ENCODE measurements around the gene NOX1.

Gene NOX1

DNA sequence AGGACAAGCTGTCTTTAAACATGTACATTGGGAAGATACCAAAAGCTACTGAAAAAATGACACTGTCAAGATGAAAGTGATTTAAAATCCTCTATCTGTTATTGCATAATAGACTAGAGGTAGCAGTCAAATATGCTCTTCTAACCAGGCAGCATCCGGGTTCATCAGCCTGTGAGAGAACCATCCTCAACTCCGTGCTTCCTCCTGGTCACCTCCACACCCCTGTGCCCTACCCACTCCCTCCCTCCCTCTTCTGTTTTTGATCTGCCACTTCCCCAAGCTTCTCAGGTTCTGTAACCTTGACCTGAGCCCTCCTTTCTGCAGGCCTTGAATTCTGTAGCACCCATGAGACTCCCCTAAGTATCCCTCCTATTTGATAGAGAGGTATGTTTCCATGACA is 5.9 kb downstream of the NOX1 start:
- DNase-seq = no peak
- in situ Hi-C loops (cut with HindIII; ENCODE audit: low pct_ligation_motif_present, low sequenced_read_pairs) = no loop called here
- Histone ChIP-seq H3K4me3 (ENCODE audit: low read depth, low read length) (no peak overlapping the region), H3K36me3 (replicated peaks) (no peaks in the 10 kb centered on the region), H3K27me3 (replicated peaks) (no peaks in the 10 kb centered on the region), H3K27ac (no peak overlapping the region)
- TF ChIP-seq, protein P1, sequence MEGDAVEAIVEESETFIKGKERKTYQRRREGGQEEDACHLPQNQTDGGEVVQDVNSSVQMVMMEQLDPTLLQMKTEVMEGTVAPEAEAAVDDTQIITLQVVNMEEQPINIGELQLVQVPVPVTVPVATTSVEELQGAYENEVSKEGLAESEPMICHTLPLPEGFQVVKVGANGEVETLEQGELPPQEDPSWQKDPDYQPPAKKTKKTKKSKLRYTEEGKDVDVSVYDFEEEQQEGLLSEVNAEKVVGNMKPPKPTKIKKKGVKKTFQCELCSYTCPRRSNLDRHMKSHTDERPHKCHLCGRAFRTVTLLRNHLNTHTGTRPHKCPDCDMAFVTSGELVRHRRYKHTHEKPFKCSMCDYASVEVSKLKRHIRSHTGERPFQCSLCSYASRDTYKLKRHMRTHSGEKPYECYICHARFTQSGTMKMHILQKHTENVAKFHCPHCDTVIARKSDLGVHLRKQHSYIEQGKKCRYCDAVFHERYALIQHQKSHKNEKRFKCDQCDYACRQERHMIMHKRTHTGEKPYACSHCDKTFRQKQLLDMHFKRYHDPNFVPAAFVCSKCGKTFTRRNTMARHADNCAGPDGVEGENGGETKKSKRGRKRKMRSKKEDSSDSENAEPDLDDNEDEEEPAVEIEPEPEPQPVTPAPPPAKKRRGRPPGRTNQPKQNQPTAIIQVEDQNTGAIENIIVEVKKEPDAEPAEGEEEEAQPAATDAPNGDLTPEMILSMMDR (IDR thresholded peaks at IDR 0.05; ENCODE audit: low read depth, low read length, missing control alignments) = no peak

- peak; percentile 38 for DNase-seq
- Histone ChIP-seq H3K27me3 (replicated peaks) (no peaks in the 10 kb centered on the region), H3K36me3 (replicated peaks) (no peaks in the 10 kb centered on the region), H3K27ac (no peak overlapping the region), H3K4me3 (ENCODE audit: low read depth, low read length) (no peak overlapping the region)
- in situ Hi-C loops (cut with HindIII; ENCODE audit: low pct_ligation_motif_present, low sequenced_read_pairs) = no loop called here
- TF ChIP-seq, protein P1 (IDR thresholded peaks at IDR 0.05; ENCODE audit: low read depth, low read length, missing control alignments) = no peak
These were observed 9.3 kb downstream of the NOX1 start for GRCh38 chrX:100864657-100865391.

- TF ChIP-seq, protein P1 (IDR thresholded peaks at IDR 0.05; ENCODE audit: low read depth, low read length, missing control alignments) = no peak
- in situ Hi-C loops (cut with HindIII; ENCODE audit: low pct_ligation_motif_present, low sequenced_read_pairs) = no loop called here
- Histone ChIP-seq H3K36me3 (replicated peaks) (no peaks in the 10 kb centered on the region), H3K27ac (no peak overlapping the region), H3K27me3 (replicated peaks) (no peaks in the 10 kb centered on the region), H3K4me3 (ENCODE audit: low read depth, low read length) (no peak overlapping the region)
- DNase-seq = no peak
These were observed 10.8 kb downstream of the NOX1 start for GRCh38 chrX:100863326-100863864.

GRCh38 chrX:100852810-100853209 is 21.3 kb downstream of the NOX1 start:
- no peaks in the 10 kb centered on the region for H3K36me3 ChIP-seq (replicated peaks)
- in situ Hi-C loops (cut with HindIII; ENCODE audit: low pct_ligation_motif_present, low sequenced_read_pairs) = no loop called here
- H3K4me3 ChIP-seq (ENCODE audit: low read depth, low read length) = no peak overlapping the region
- DNase-seq = no peak
- TF ChIP-seq, protein P1 (IDR thresholded peaks at IDR 0.05; ENCODE audit: low read depth, low read length, missing control alignments) = no peak
- no peak overlapping the region for H3K27ac ChIP-seq
- H3K27me3 ChIP-seq (replicated peaks) = no peaks in the 10 kb centered on the region

- no peak overlapping the region for H3K4me3 ChIP-seq (ENCODE audit: low read depth, low read length)
- in situ Hi-C loops (cut with HindIII; ENCODE audit: low pct_ligation_motif_present, low sequenced_read_pairs) = no loop called here
- no peaks in the 10 kb centered on the region for H3K27me3 ChIP-seq (replicated peaks)
- H3K36me3 ChIP-seq (replicated peaks) = no peaks in the 10 kb centered on the region
- no peak overlapping the region for H3K27ac ChIP-seq
- TF ChIP-seq, protein P1 (IDR thresholded peaks at IDR 0.05; ENCODE audit: low read depth, low read length, missing control alignments) = no peak
- no peak for DNase-seq
These were observed 23.8 kb downstream of the NOX1 start for GRCh38 chrX:100850317-100850716.
